ENCODE data around the gene SFPQ.
"Not testable (repeated sequence)": the region's sequence is repeated elsewhere in the genome, so short reads cannot be mapped to it uniquely, and the experiment has no call there.

SFPQ gene

GRCh38 chr1:35187816-35188342 is 5.1 kb downstream of the SFPQ start:
- DNase-seq, result no peak

- DNase-seq, result no peak
Measured at GRCh38 chr1:35186239-35186638, 6.7 kb downstream of the SFPQ start.

DNA sequence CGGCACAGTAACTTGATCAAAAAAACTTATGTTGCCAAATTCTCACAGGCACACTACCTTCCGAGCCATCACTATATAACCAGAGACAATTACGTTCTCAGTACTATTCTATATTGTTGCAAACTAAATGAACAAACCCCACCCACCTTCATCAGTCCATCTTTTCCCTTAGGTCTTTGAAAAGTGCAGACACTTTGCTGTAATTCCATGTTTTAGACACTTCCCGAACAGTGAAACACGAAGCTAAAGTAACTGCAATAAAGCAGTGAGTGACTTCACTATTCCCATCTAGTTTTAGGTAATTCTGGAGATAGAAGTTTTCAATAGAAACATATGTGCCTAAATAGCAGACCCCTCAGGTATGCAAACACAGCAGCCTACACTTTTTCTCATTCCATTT is 7.7 kb downstream of the SFPQ start:
- DNase-seq, result no peak

DNA sequence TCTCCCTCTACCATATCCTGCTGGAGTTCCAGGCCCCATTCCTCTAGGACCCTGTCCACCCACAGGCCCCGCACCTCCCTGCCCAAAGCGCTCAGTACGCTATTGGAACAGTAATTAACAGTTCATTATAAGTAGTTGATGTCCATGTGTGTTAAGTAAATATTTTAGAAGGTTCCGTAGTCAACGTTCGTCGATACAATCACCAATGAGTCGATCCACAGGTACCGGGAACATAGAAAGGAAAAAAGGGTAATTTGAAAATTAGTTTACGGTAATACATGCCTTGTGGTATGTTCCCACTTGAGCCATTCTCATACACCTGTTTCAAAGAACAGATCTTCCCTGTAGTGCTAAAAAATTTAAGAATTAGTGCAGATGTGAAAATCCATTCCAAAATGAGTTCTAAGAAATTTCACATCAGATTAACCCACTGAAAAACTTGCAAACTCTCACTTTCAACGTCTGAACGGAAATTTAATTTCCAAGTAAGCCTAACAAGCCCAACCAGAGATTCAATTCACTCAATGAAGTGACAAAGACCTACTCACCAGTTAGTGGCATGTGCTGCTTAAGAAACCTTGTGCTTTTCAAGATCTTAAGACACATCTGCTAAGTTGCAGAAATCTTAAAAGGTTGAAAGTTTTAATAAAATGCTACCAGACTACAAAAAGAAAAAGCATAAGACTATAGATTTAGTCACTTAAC is 8.3 kb downstream of the SFPQ start:
- DNase-seq, result no peak

DNA sequence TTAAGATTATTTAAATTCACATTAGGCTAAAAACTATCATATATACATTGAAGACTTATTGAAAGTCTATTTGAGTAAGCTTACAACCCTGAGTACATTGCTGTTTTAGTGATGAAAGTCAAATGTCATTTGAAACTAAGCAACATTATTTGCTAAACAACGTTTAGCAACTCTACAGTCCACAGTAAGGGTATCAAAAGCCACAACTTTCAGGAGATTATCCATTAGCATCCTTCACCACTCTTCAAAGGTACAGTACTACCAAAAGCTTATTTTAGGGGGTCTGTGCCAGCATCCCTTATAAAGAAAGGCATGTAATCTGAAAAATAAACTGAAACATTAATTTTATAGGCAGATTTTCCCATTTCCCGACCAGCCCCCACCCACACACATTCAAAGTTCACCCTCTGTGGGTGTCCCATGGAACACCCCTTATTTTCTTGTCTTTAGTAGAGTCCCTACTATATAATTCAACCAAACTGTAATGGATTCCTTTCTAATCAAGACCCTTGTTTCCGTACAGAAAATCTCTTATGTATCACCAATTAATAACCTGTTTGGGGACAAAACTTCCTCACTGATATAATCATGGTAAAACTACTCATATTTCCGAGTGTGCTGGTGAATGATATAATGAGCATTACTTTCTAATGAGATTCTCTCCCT is 11.0 kb downstream of the SFPQ start:
- DNase-seq, result no peak

- DNase-seq, result peak; percentile 30
Measured at GRCh38 chr1:35180776-35181374, 12.1 kb downstream of the SFPQ start.

- no peak for DNase-seq
Measured at GRCh38 chr1:35179908-35180307, 13.0 kb downstream of the SFPQ start.

DNA sequence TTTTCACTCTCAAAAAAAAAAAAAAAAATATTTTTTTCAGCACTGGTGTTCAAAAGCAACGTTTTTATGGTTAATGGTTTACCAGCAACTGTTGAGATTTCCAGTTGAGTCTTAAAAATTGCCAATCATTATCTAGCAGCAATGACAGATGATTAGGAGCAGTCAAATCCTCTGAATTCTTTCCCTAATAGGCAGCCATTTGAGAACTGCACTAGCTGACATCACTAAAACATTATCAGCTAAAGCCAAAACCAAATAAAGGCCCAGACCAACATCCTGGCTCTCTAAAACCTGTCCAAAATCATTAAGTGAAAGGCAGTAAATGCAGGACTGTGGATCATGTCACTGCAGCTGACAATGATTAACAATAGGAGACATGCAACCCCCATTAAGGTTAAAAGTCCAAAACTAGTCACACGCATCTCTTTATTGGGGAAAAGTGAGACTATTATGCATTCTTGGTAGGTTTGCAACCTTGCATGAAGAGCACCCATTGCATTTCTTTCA is 14.0 kb downstream of the SFPQ start:
- DNase-seq, result no peak

DNA sequence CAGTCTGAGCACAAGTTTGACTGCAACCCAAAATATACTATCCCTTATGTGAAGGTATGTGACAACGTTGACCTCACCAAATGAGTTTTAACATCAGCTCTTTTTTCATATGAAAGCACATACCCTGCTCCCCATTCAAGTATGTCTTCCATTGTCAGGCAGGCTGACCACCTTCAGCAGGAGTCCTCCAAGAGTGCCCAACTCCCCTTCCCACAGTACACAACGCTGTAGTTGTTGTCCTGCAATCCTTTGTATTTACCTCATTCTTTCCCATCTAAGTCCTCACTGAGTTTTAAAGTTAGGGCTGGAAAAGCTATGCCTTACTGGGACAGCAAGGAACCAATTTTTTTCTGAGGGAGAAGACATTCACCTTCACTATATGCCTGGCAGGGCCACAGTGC is 14.7 kb downstream of the SFPQ start:
- no peak for DNase-seq

- no peak for DNase-seq
Measured at GRCh38 chr1:35177237-35177786, 15.6 kb downstream of the SFPQ start.

- DNase-seq, result no peak
Measured at GRCh38 chr1:35175602-35176001, 17.3 kb downstream of the SFPQ start.

- no peak for DNase-seq
Measured at GRCh38 chr1:35175098-35175576, 17.8 kb downstream of the SFPQ start.

- no peak for DNase-seq
Measured at GRCh38 chr1:35173909-35174540, 18.9 kb downstream of the SFPQ start.

- DNase-seq, result no peak
Measured at GRCh38 chr1:35173491-35173890, 19.5 kb downstream of the SFPQ start.

- DNase-seq, result no peak
Measured at GRCh38 chr1:35172022-35172421, 20.9 kb downstream of the SFPQ start.

GRCh38 chr1:35171579-35171978 is 21.4 kb downstream of the SFPQ start:
- DNase-seq, result no peak

DNA sequence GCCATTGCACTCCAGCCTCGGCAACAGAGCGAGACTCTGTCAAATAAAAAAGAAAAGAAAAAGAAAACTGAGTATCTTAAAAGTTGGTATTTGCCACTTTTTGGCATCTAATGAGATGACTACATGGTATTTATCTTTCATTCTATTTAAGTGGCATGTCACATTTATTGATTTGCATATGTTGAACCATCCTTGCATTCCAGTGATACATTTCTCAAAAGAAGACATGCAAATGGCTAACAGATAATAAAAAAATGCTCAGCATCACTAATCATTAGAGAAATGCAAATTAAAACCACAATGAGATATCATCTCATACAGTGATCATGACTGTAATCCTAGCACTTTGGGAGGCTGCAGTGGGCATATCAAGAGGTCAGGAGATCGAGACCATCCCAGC is 28.1 kb downstream of the SFPQ start:
- no peak for DNase-seq

- no peak for DNase-seq
Measured at GRCh38 chr1:35151220-35151619, 41.7 kb downstream of the SFPQ start.

GRCh38 chr1:35145892-35146549 is 46.9 kb downstream of the SFPQ start:
- DNase-seq, result not testable (repeated sequence)

- no peak for DNase-seq
Measured at GRCh38 chr1:35143737-35144508, 49.0 kb downstream of the SFPQ start.

DNA sequence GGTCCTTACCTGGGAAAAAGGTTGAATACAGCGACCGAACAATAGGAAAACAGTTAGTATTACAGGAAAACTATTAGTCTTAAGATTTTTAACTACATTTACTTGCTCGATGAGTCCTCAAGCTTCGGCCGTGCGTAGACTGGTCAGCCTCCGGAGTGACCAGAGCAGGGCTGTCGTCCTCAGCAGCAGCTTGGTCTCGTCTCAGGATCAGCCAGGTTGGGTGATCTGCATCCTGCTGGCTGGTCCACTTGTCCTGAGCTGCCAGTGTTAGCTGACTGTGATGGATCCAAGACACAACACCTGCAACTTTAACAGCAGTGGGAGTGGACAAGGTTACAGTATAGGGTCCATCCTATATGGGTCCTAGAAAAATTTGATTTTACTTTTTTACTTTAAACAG is 50.2 kb downstream of the SFPQ start:
- DNase-seq, result not testable (repeated sequence)

GRCh38 chr1:35142294-35142693 is 50.7 kb downstream of the SFPQ start:
- DNase-seq, result not testable (repeated sequence)
